GM12878 (cell line): ENCODE results near the gene RXRG. TPM values are rescaled to one million over a fixed set of nuclear protein-coding genes. Genes with fewer than 3 reads are reported as not detected.

Experiments
- BCL11A ChIP-seq: IDR thresholded peaks from 2 replicates; pipeline ENCODE4 v1.6.1; 2011; ENCODE audit warnings: low read depth, low read length
- CHD2 ChIP-seq: IDR thresholded peaks from 2 replicates; pipeline ENCODE4 v1.6.1; 2011; ENCODE audit warnings: low read depth, low read length, improper control_type of control experiment, borderline replicate concordance
- E2F4 ChIP-seq: IDR thresholded peaks from 2 replicates; pipeline ENCODE4 v1.6.1; 2012; ENCODE audit warnings: low read depth, low read length, improper control_type of control experiment
- EP300 ChIP-seq, 2 experiments: fragments of 150-350 bp in 1 of 2; IDR thresholded peaks; 2 replicates each; pipeline ENCODE4 v1.6.1; 2011 to 2012; ENCODE audit warnings: low read depth in 2 of 2, low read length in 2 of 2, borderline replicate concordance in 1 of 2, improper control_type of control experiment in 1 of 2, inconsistent platforms in 1 of 2; ENCODE audit not compliant: control insufficient read depth in 1 of 2
- FOS ChIP-seq: IDR thresholded peaks from 3 replicates; pipeline ENCODE4 v1.6.1; 2011; ENCODE audit warnings: borderline replicate concordance; ENCODE audit not compliant: insufficient read length; ENCODE audit errors: extremely low read depth
- GABPA ChIP-seq: IDR thresholded peaks from 2 replicates; pipeline ENCODE4 v1.6.1; 2014; ENCODE audit warnings: antibody characterized with exemption, low read depth, mild to moderate bottlenecking, inconsistent platforms
- HDAC6 ChIP-seq: fragments of 200-600 bp; sonication (generic); IDR thresholded peaks from one replicate; pipeline ENCODE4 v1.8.0; 2017; ENCODE audit warnings: antibody characterized with exemption; ENCODE audit not compliant: unreplicated experiment
- KAT2A ChIP-seq: conservative IDR thresholded peaks from 2 replicates; pipeline ENCODE4 v1.6.1; 2011; ENCODE audit warnings: low read depth, low read length; ENCODE audit not compliant: control insufficient read depth
- LARP7 ChIP-seq: fragments of 450-650 bp; IDR thresholded peaks from 2 replicates; pipeline ENCODE4 v1.6.1; 2017; ENCODE audit warnings: mild to moderate bottlenecking
- MEF2B ChIP-seq: fragments of 450-650 bp; IDR thresholded peaks from 2 replicates; pipeline ENCODE4 v1.6.1; 2018; ENCODE audit warnings: mild to moderate bottlenecking, moderate library complexity; ENCODE audit not compliant: partially characterized antibody, poor library complexity, severe bottlenecking
- MTA2 ChIP-seq: fragments of 450-650 bp; IDR thresholded peaks from 2 replicates; pipeline ENCODE4 v1.6.1; 2016; ENCODE audit warnings: low read depth, mild to moderate bottlenecking, moderate library complexity
- NFYB ChIP-seq: IDR thresholded peaks from 2 replicates; pipeline ENCODE4 v1.6.1; 2011; ENCODE audit warnings: low read depth, mild to moderate bottlenecking, low read length, improper control_type of control experiment, moderate library complexity; ENCODE audit not compliant: insufficient read depth
- NR2C2 ChIP-seq: IDR thresholded peaks from 2 replicates; pipeline ENCODE4 v1.6.1; 2011; ENCODE audit warnings: borderline replicate concordance, low read depth; ENCODE audit not compliant: control insufficient read depth, insufficient read length
- PAX8 ChIP-seq: fragments of 450-650 bp; IDR thresholded peaks from 2 replicates; pipeline ENCODE4 v1.6.1; 2017; ENCODE audit warnings: mild to moderate bottlenecking, moderate library complexity
- POLR2AphosphoS2 ChIP-seq: IDR thresholded peaks from 2 replicates; pipeline ENCODE4 v1.6.1; 2011; ENCODE audit warnings: low read depth, mild to moderate bottlenecking, low read length, improper control_type of control experiment, moderate library complexity
- RB1 ChIP-seq: fragments of 450-650 bp; formaldehyde crosslinking; IDR thresholded peaks from 2 replicates; pipeline ENCODE4 v1.6.1; 2017; ENCODE audit warnings: mild to moderate bottlenecking, borderline replicate concordance
- RELB ChIP-seq: fragments of 450-650 bp; IDR thresholded peaks from 2 replicates; pipeline ENCODE4 v1.6.1; 2017; ENCODE audit warnings: low read depth, mild to moderate bottlenecking, moderate library complexity
- RFX5 ChIP-seq: IDR thresholded peaks from 2 replicates; pipeline ENCODE4 v1.6.1; 2011; ENCODE audit warnings: low read depth, low read length, improper control_type of control experiment
- RUNX3 ChIP-seq: IDR thresholded peaks from 2 replicates; pipeline ENCODE4 v1.6.1; 2012; ENCODE audit warnings: low read length, inconsistent platforms
- SMC3 ChIP-seq: IDR thresholded peaks from 2 replicates; pipeline ENCODE4 v1.6.1; 2011; ENCODE audit warnings: low read length, improper control_type of control experiment, borderline replicate concordance
- SPI1 ChIP-seq: IDR thresholded peaks from 2 replicates; pipeline ENCODE4 v1.6.1; 2011; ENCODE audit warnings: low read depth, mild to moderate bottlenecking, low read length, moderate library complexity, borderline replicate concordance; ENCODE audit not compliant: insufficient read depth
- SRF ChIP-seq, 2 experiments: IDR thresholded peaks; 2 replicates each; pipeline ENCODE4 v1.6.1; 2011; ENCODE audit warnings: low read depth in 2 of 2, low read length in 2 of 2, mild to moderate bottlenecking in 1 of 2, moderate library complexity in 1 of 2
- TAF1 ChIP-seq: IDR thresholded peaks from 2 replicates; pipeline ENCODE4 v1.6.1; 2011; ENCODE audit warnings: mild to moderate bottlenecking, low read depth, low read length, borderline replicate concordance
- TARDBP ChIP-seq: IDR thresholded peaks from 2 replicates; pipeline ENCODE4 v1.6.1; 2016; ENCODE audit warnings: borderline replicate concordance
- TCF12 ChIP-seq: IDR thresholded peaks from 2 replicates; pipeline ENCODE4 v1.6.1; 2011; ENCODE audit warnings: low read depth, mild to moderate bottlenecking, low read length
- TCF3 ChIP-seq: IDR thresholded peaks from 2 replicates; pipeline ENCODE4 v1.6.1; 2012; ENCODE audit warnings: low read depth, mild to moderate bottlenecking, low read length, borderline replicate concordance; ENCODE audit not compliant: insufficient read depth
- polyA plus RNA-seq, 11 experiments: library from polyadenylated mRNA; depleted of rRNA in 4 of 11; unstranded in 6 of 11; stranded (reverse) in 5 of 11; fragments of >200 nt; fragmentation: Nextera tagmentation in 4 of 11; fragmentation: Illumina TruSeq in 1 of 11; extraction: Ambion mirVana in 4 of 11; extraction: Trizol in 1 of 11; gene quantifications; 1 replicate in 1 of 11; 2 replicates in 10 of 11; pipeline versions ENCODE4 v1.2.1 to v1.2.3, GENCODE V29; 2011 to 2016; ENCODE audit warnings: inconsistent platforms in 2 of 11, missing spikeins in 2 of 11, low read depth in 1 of 11
- total RNA-seq, 4 experiments: library from RNA; depleted of rRNA in 3 of 4; stranded (reverse); fragments of >200 nt in 3 of 4; fragmentation: Illumina TruSeq in 1 of 4; extraction: Trizol in 1 of 4; gene quantifications; 2 replicates each; pipeline versions ENCODE4 v1.2.1 to v1.2.3, GENCODE V29; 2013 to 2021

The RXRG gene
- total and polyA plus RNA-seq, 10 of the 15 experiments (the other 5 are each of a cell fraction or from before 2014, with no cell fraction given), result 0.10 TPM; not detected in 9

DNA sequence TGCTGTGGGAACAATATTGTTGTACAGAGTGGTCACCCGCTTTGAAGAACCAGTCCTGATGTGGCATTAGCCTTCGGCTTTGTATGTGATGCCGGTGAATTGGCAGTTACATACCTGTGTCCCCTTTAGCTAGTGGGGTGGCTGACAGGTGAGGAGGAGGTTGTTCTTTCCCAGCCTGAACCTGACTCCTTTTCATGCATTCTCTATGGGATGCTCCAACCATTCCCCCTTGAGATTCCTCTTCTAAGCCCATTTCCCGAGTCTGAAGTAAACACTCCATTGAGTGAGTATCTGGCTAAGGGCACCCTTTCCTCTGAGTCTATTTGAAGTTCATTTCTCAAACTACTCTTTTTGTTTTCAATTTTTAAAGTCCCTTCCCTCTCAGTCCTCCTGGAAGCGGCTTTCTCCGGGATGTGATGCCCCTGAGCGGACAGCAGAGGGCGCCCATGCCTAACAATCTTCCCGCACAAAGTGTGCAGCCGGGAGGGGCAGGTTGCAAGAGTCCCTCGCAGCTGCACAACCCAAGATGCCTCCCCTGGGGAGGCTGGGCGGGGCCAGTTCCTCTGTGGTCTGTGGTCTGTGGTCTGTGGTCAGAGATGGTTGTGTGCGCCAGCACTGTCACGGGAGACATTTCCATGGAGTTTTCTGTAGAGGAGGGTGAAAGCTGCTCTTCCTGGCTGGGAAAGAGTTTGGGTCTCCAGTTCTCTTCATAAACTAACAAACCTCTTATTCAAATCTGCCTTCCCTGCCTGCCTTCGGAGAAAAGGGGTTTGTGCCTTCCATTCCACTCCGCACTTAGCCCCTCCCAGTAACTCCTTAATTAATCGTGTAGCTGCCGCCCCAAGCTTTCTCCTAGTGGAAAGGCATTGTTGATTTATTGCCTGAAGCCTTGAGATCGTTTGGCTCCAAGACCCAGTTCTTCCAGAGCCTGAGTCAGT lies 52.0 kb downstream of the RXRG start (continued):
- TF ChIP-seq TCF3, result peak; percentile 79
- TF ChIP-seq PAX8, result no peak
- peak; percentile 59; the same call in 1 of the 2 replicates for TF ChIP-seq SPI1
- TF ChIP-seq NR2C2, result no peak
- no peak for TF ChIP-seq TAF1
- TF ChIP-seq POLR2AphosphoS2, result no peak
- 0 out of 2 replicates have a peak, but pooled peaks have one; percentile 62 for TF ChIP-seq RELB
- no peak for TF ChIP-seq HDAC6
- TF ChIP-seq TCF12, result peak; percentile 95
- TF ChIP-seq EP300 (IDR thresholded peaks at IDR 0.05; ENCODE audit: borderline replicate concordance in 1 of 2, control insufficient read depth in 1 of 2, low read depth in 2 of 2, low read length in 2 of 2), result peak in 1 of 2 experiments; percentile 15; a peak in 2 of 4 replicates
- no peak for TF ChIP-seq RB1
- no peak for TF ChIP-seq CHD2
- peak; percentile 99 for TF ChIP-seq RUNX3
- TF ChIP-seq KAT2A, result no peak
- TF ChIP-seq FOS, result no peak
- TF ChIP-seq SMC3, result peak; percentile 88
- TF ChIP-seq E2F4, result no peak
- TF ChIP-seq GABPA, result no peak
- peak; percentile 58; the same call in 1 of the 2 replicates for TF ChIP-seq MTA2
- TF ChIP-seq RFX5, result no peak
- TF ChIP-seq TARDBP, result peak; percentile 30; the same call in 1 of the 2 replicates
- TF ChIP-seq BCL11A, result peak; percentile 66; the same call in 1 of the 2 replicates
- no peak for TF ChIP-seq NFYB
- TF ChIP-seq LARP7, result no peak
- TF ChIP-seq MEF2B, result peak; percentile 78
- TF ChIP-seq SRF (IDR thresholded peaks at IDR 0.05; ENCODE audit: low read depth in 2 of 2, low read length in 2 of 2), result no peak
